ENCODE measurements around the gene SETD5.

- TF ChIP-seq CTCF (IDR thresholded peaks at IDR 0.05) (no peak), POLR2A (IDR thresholded peaks at IDR 0.05) (no peak)
These were observed 13.1 kb upstream of the SETD5 start for GRCh38 chr3:9384141-9384828.
